SK-N-SH (cell line): ENCODE results near the gene LRP5. TPM values are rescaled to one million over a fixed set of nuclear protein-coding genes. Genes with fewer than 3 reads are reported as not detected.

ENCODE experiments used
- CTCF ChIA-PET: fragments of 300-600, 350-600 bp; formaldehyde crosslinking; extraction: SDS; loops from one replicate; lab custom pipeline; 2021; lab: Yijun Ruan, JAX
- POLR2A ChIA-PET: fragments of 350-600 bp; sonication (Branson Sonifier 250); formaldehyde crosslinking; extraction: SDS; loops from one replicate; lab custom pipeline; 2020; ENCODE audit warnings: antibody characterized with exemption, inconsistent platforms; lab: Yijun Ruan, JAX
- DNase-seq: peaks from one replicate; pipeline ENCODE4 v3.0.0; 2012
- H2AFZ ChIP-seq: fragments of 200-600 bp; sonication (generic); 2 replicates; pipeline ENCODE4 v1.8.1; 2016; ENCODE audit warnings: antibody characterized with exemption, mild to moderate bottlenecking, low read depth
- H3F3A ChIP-seq: fragments of 200-600 bp; sonication (generic); replicated peaks from 2 replicates; pipeline ENCODE3; 2016; ENCODE audit warnings: antibody characterized with exemption, mild to moderate bottlenecking; ENCODE audit not compliant: insufficient read depth
- H3K27ac ChIP-seq, 2 experiments: fragments of 200-500 bp in 1 of 2; fragments of 200-600 bp in 1 of 2; sonication (Bioruptor generic) in 1 of 2; sonication (generic), shearing (Covaris generic) in 1 of 2; 2 replicates each; pipeline versions ENCODE4 v1.5.1 to v1.6.1; 2014 to 2016; ENCODE audit warnings: low read depth in 2 of 2, inconsistent platforms in 1 of 2, low read length in 1 of 2, mild to moderate bottlenecking in 1 of 2, mixed read lengths in 1 of 2
- H3K27me3 ChIP-seq: fragments of 200-600 bp; sonication (generic), shearing (Covaris generic); 2 replicates; pipeline ENCODE4 v1.6.1; 2016; ENCODE audit warnings: mixed run types; ENCODE audit not compliant: insufficient read depth
- H3K36me3 ChIP-seq, 2 experiments: fragments of 200-500 bp in 1 of 2; fragments of 200-600 bp in 1 of 2; sonication (Bioruptor generic) in 1 of 2; sonication (generic) in 1 of 2; replicated peaks in 1 of 2; 2 replicates each; pipeline versions ENCODE3 to v1.5.1; 2014 to 2016; ENCODE audit warnings: low read length in 1 of 2, mild to moderate bottlenecking in 1 of 2; ENCODE audit not compliant: insufficient read depth in 2 of 2, control insufficient read depth in 1 of 2
- H3K4me1 ChIP-seq, 2 experiments: fragments of 200-500 bp in 1 of 2; fragments of 200-600 bp in 1 of 2; sonication (Bioruptor generic) in 1 of 2; sonication (generic), shearing (Covaris generic) in 1 of 2; 2 replicates each; pipeline versions ENCODE4 v1.5.1 to v1.6.1; 2014 to 2016; ENCODE audit warnings: low read depth in 1 of 2, low read length in 1 of 2, mixed run types in 1 of 2; ENCODE audit not compliant: insufficient read depth in 2 of 2, control insufficient read depth in 1 of 2
- H3K4me2 ChIP-seq: fragments of 200-600 bp; sonication (generic), shearing (Covaris generic); 2 replicates; pipeline ENCODE4 v1.6.1; 2017; ENCODE audit warnings: mixed run types
- H3K4me3 ChIP-seq, 2 experiments: fragments of 200-500 bp in 1 of 2; fragments of 200-600 bp in 1 of 2; sonication (Bioruptor generic) in 1 of 2; sonication (generic), shearing (Covaris generic) in 1 of 2; 2 replicates each; pipeline versions ENCODE4 v1.5.1 to v1.8.1; 2014 to 2016; ENCODE audit warnings: low read depth in 2 of 2, inconsistent platforms in 1 of 2, low read length in 1 of 2, mild to moderate bottlenecking in 1 of 2, mixed read lengths in 1 of 2, moderate library complexity in 1 of 2
- H3K79me2 ChIP-seq: fragments of 200-600 bp; sonication (generic); 2 replicates; pipeline ENCODE4 v1.8.1; 2017; ENCODE audit warnings: mild to moderate bottlenecking; ENCODE audit not compliant: insufficient read depth
- H3K9ac ChIP-seq: fragments of 200-600 bp; sonication (generic); 2 replicates; pipeline ENCODE4 v1.6.1; 2017; ENCODE audit warnings: mixed run types
- H3K9me2 ChIP-seq: fragments of 200-600 bp; sonication (generic); 2 replicates; pipeline ENCODE4 v1.6.1; 2017; ENCODE audit warnings: mixed run types
- H3K9me3 ChIP-seq: fragments of 200-600 bp; sonication (generic); 2 replicates; pipeline ENCODE4 v1.6.1; 2017; ENCODE audit warnings: mixed run types, mild to moderate bottlenecking, moderate library complexity
- H4K20me1 ChIP-seq: fragments of 200-600 bp; sonication (generic); 2 replicates; pipeline ENCODE4 v1.6.1; 2017; ENCODE audit warnings: mild to moderate bottlenecking, mixed run types; ENCODE audit not compliant: insufficient read depth
- CHD2 ChIP-seq: fragments of 150-350 bp; IDR thresholded peaks from 2 replicates; pipeline ENCODE4 v1.6.1; 2018; ENCODE audit warnings: low read length; ENCODE audit not compliant: partially characterized antibody
- ELF1 ChIP-seq: IDR thresholded peaks from 2 replicates; pipeline ENCODE4 v1.4.0; 2012
- EP300 ChIP-seq, 2 experiments: IDR thresholded peaks; 2 replicates each; pipeline versions ENCODE4 v1.4.0 to v1.6.1; 2012; ENCODE audit warnings: borderline replicate concordance in 1 of 2, low read depth in 1 of 2, low read length in 1 of 2
- EZH2phosphoT487 ChIP-seq: fragments of 200-600 bp; sonication (generic); IDR thresholded peaks from 2 replicates; pipeline ENCODE4 v1.6.1; 2017; ENCODE audit warnings: low read depth, mixed run types, mild to moderate bottlenecking, antibody characterized with exemption, moderate library complexity, borderline replicate concordance
- FOSL2 ChIP-seq: IDR thresholded peaks from 2 replicates; pipeline ENCODE4 v1.4.0; 2012; ENCODE audit warnings: low read depth, mild to moderate bottlenecking, moderate library complexity, borderline replicate concordance
- FOXJ3 ChIP-seq: sonication (generic); formaldehyde crosslinking; IDR thresholded peaks from 2 replicates; pipeline ENCODE4 v1.5.1; 2020; ENCODE audit warnings: mild to moderate bottlenecking, missing genetic modification reagents
- IRF3 ChIP-seq: fragments of 150-350 bp; IDR thresholded peaks from 2 replicates; pipeline ENCODE4 v1.6.1; 2016; ENCODE audit warnings: mild to moderate bottlenecking, low read depth, low read length
- MAX ChIP-seq: IDR thresholded peaks from 2 replicates; pipeline ENCODE4 v1.4.0; 2012; ENCODE audit warnings: low read depth
- MEF2A ChIP-seq: IDR thresholded peaks from 2 replicates; pipeline ENCODE4 v1.4.0; 2012; ENCODE audit warnings: low read depth, borderline replicate concordance
- MXI1 ChIP-seq: IDR thresholded peaks from 2 replicates; pipeline ENCODE4 v1.6.1; 2012; ENCODE audit warnings: mild to moderate bottlenecking, low read depth, low read length, improper control_type of control experiment
- NRF1 ChIP-seq: IDR thresholded peaks from 2 replicates; pipeline ENCODE4 v1.6.1; 2012; ENCODE audit warnings: low read depth, mild to moderate bottlenecking, low read length
- POLR2AphosphoS5 ChIP-seq: IDR thresholded peaks from 2 replicates; pipeline ENCODE4 v1.6.1; 2012; ENCODE audit warnings: low read depth, low read length
- RAD21 ChIP-seq: IDR thresholded peaks from 2 replicates; pipeline ENCODE4 v1.6.1; 2012; ENCODE audit warnings: mild to moderate bottlenecking, low read length
- SIN3A ChIP-seq: IDR thresholded peaks from 2 replicates; pipeline ENCODE4 v1.6.1; 2012; ENCODE audit warnings: low read depth, mild to moderate bottlenecking, low read length, moderate library complexity, borderline replicate concordance
- SMC3 ChIP-seq: IDR thresholded peaks from 2 replicates; pipeline ENCODE4 v1.6.1; 2012; ENCODE audit warnings: low read depth, low read length, improper control_type of control experiment
- TCF12 ChIP-seq: IDR thresholded peaks from 2 replicates; pipeline ENCODE4 v1.4.0; 2012
- TEAD4 ChIP-seq: IDR thresholded peaks from 2 replicates; pipeline ENCODE4 v1.4.0; 2012; ENCODE audit warnings: mild to moderate bottlenecking, borderline replicate concordance; ENCODE audit not compliant: insufficient read depth
- USF2 ChIP-seq: fragments of 150-350 bp; IDR thresholded peaks from 2 replicates; pipeline ENCODE4 v1.6.1; 2017; ENCODE audit warnings: antibody characterized with exemption, low read length, low read depth, borderline replicate concordance
- WGBS: methylation state at CpG from one replicate; pipeline ENCODE4 v1.1.6; 2017; ENCODE audit warnings: low lambda C conversion rate; 5-methylcytosine and 5-hydroxymethylcytosine counted together
- polyA plus RNA-seq, 3 experiments: library from polyadenylated mRNA; depleted of rRNA; stranded (reverse); fragments of >200 nt; gene quantifications; 2 replicates each; pipeline ENCODE4 v1.2.3, GENCODE V29; 2012
- TF ChIP-seq, protein P1 (sequence below): IDR thresholded peaks from 2 replicates; pipeline ENCODE4 v1.6.1; 2012; ENCODE audit warnings: mild to moderate bottlenecking, low read depth, low read length, moderate library complexity
- TF ChIP-seq, protein P2 (sequence below): IDR thresholded peaks from 2 replicates; pipeline ENCODE4; 2012

LRP5 gene
- polyA plus RNA-seq, 1 of the 3 experiments (the other 2 are of a cell fraction), result 15.0 TPM

- TF ChIP-seq, protein P1, sequence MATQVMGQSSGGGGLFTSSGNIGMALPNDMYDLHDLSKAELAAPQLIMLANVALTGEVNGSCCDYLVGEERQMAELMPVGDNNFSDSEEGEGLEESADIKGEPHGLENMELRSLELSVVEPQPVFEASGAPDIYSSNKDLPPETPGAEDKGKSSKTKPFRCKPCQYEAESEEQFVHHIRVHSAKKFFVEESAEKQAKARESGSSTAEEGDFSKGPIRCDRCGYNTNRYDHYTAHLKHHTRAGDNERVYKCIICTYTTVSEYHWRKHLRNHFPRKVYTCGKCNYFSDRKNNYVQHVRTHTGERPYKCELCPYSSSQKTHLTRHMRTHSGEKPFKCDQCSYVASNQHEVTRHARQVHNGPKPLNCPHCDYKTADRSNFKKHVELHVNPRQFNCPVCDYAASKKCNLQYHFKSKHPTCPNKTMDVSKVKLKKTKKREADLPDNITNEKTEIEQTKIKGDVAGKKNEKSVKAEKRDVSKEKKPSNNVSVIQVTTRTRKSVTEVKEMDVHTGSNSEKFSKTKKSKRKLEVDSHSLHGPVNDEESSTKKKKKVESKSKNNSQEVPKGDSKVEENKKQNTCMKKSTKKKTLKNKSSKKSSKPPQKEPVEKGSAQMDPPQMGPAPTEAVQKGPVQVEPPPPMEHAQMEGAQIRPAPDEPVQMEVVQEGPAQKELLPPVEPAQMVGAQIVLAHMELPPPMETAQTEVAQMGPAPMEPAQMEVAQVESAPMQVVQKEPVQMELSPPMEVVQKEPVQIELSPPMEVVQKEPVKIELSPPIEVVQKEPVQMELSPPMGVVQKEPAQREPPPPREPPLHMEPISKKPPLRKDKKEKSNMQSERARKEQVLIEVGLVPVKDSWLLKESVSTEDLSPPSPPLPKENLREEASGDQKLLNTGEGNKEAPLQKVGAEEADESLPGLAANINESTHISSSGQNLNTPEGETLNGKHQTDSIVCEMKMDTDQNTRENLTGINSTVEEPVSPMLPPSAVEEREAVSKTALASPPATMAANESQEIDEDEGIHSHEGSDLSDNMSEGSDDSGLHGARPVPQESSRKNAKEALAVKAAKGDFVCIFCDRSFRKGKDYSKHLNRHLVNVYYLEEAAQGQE, result no peak
- TF ChIP-seq IRF3, result no peak
- peak; percentile 88 for TF ChIP-seq MXI1
- peak; percentile 59 for TF ChIP-seq ELF1
- no peak for TF ChIP-seq SMC3
- no peak for TF ChIP-seq CHD2
- no peak for TF ChIP-seq NRF1
- TF ChIP-seq MEF2A, result peak; percentile 74; the same call in 1 of the 2 replicates
- TF ChIP-seq USF2, result no peak
Measured at GRCh38 chr11:68271781-68272608, 40.4 kb upstream of the LRP5 start, which contains the start of gene C11orf24 (continued).

DNA sequence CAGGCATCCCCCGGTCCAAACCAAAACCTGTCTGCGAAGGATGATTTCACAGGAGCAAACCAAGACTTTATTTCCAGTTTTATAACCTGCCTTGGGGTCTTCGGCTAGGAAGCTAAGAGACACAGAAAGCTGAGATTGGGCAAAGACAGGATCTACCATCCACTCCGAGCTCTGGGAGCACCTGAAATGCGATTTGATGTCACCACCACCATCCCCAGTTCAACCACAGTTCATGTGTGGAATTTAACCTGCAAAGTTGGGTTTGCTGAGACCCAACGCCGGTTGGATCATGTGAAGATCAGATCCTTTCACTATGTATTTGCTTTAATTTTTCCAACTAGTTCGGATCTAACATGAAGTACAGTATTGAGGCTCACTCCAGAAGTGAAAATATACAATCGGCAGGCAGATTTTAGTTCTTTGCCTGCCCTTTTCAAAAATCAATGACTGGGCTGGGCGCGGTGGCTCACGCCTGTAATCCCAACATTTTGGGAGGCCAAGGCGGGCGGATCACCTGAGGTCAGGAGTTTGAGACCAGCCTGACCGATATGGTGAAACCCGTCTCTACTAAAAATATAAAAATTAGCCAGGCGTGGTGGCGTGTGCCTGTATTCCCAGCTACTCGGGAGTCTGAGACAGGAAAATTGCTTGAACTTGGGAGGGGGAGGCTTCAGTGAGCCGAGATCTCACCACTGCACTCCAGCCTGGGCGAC lies 39.2 kb upstream of the LRP5 start:
- POLR2A ChIA-PET, result interaction anchor here (2.1 kb wide), 1 partner anchor 101 kb away, joined by 16 read pairs; no protein-coding TSS in a partner anchor
- no peak for TF ChIP-seq MAX
- TF ChIP-seq RAD21, result no peak
- TF ChIP-seq SIN3A, result no peak
- TF ChIP-seq POLR2AphosphoS5, result no peak
- no peak for TF ChIP-seq EP300 (IDR thresholded peaks at IDR 0.05; ENCODE audit: borderline replicate concordance in 1 of 2, low read depth in 1 of 2, low read length in 1 of 2)
- no peak for TF ChIP-seq FOSL2
- TF ChIP-seq TCF12, result no peak
- TF ChIP-seq IRF3, result no peak
- no peak for TF ChIP-seq NRF1
- no peak for TF ChIP-seq EZH2phosphoT487
- TF ChIP-seq TEAD4, result no peak
- TF ChIP-seq, protein P2, sequence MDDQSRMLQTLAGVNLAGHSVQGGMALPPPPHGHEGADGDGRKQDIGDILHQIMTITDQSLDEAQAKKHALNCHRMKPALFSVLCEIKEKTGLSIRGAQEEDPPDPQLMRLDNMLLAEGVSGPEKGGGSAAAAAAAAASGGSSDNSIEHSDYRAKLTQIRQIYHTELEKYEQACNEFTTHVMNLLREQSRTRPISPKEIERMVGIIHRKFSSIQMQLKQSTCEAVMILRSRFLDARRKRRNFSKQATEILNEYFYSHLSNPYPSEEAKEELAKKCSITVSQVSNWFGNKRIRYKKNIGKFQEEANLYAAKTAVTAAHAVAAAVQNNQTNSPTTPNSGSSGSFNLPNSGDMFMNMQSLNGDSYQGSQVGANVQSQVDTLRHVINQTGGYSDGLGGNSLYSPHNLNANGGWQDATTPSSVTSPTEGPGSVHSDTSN, result no peak
- no peak for TF ChIP-seq FOXJ3

More for the DNA sequence above, 39.2 kb upstream of the LRP5 start:
- no peaks in the 10 kb centered on the region for H3K9me2 ChIP-seq
- H3K79me2 ChIP-seq, result peaks cover 44% of the 10 kb centered on the region
- peaks cover 14 to 17% of the 10 kb centered on the region in 2 experiments; a peak in 3 of 4 replicates for H3K4me1 ChIP-seq
- H4K20me1 ChIP-seq, result 0 out of 2 replicates have a peak, but pooled peaks cover 7% of the 10 kb centered on the region
- peaks cover 3% of the 10 kb centered on the region for H3F3A ChIP-seq
- WGBS, result 98% methylated on average over 20 of the region's 21 CpGs
- H3K9me3 ChIP-seq, result no peaks in the 10 kb centered on the region
- H3K27me3 ChIP-seq, result no peaks in the 10 kb centered on the region
- H3K4me2 ChIP-seq, result peak overlapping the region; percentile 92
- peak overlapping the region; percentile 67 to 75 for H3K4me3 ChIP-seq
- H3K9ac ChIP-seq, result no peak overlapping the region
- CTCF ChIA-PET, result interaction anchor here (1.1 to 5.9 kb wide), 4 partner anchors 19 to 110 kb away, joined by 3 to 68 read pairs (median 5); no protein-coding TSS in a partner anchor
- H2AFZ ChIP-seq, result peak overlapping the region; percentile 82
- no peak overlapping the region for H3K27ac ChIP-seq
- no peak for DNase-seq
- peaks cover under 1 to 3% of the 10 kb centered on the region in 2 experiments for H3K36me3 ChIP-seq
